Measurements from ENCODE around the gene MPC1.

- TF ChIP-seq, protein P1, sequence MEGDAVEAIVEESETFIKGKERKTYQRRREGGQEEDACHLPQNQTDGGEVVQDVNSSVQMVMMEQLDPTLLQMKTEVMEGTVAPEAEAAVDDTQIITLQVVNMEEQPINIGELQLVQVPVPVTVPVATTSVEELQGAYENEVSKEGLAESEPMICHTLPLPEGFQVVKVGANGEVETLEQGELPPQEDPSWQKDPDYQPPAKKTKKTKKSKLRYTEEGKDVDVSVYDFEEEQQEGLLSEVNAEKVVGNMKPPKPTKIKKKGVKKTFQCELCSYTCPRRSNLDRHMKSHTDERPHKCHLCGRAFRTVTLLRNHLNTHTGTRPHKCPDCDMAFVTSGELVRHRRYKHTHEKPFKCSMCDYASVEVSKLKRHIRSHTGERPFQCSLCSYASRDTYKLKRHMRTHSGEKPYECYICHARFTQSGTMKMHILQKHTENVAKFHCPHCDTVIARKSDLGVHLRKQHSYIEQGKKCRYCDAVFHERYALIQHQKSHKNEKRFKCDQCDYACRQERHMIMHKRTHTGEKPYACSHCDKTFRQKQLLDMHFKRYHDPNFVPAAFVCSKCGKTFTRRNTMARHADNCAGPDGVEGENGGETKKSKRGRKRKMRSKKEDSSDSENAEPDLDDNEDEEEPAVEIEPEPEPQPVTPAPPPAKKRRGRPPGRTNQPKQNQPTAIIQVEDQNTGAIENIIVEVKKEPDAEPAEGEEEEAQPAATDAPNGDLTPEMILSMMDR (IDR thresholded peaks at IDR 0.05; ENCODE audit: poor library complexity, severe bottlenecking), result no peak
- no peak for TF ChIP-seq RAD21 (conservative IDR thresholded peaks at IDR 0.05)
Observed at GRCh38 chr6:166330612-166331011, 52.1 kb downstream of the MPC1 start.
